DMS153 treated with DMSO at 0.1 percent for 48 hours (cell line): ENCODE results near the gene MDFIC2.
"Not testable (repeated sequence)": the region's sequence is repeated elsewhere in the genome, so short reads cannot be mapped to it uniquely, and the experiment has no call there.

Source experiments
- DNase-seq: peaks from one replicate; lab custom pipeline; 2025; ENCODE audit not compliant: unreplicated experiment; lab: John Stamatoyannopoulos, UW

Gene MDFIC2

DNA sequence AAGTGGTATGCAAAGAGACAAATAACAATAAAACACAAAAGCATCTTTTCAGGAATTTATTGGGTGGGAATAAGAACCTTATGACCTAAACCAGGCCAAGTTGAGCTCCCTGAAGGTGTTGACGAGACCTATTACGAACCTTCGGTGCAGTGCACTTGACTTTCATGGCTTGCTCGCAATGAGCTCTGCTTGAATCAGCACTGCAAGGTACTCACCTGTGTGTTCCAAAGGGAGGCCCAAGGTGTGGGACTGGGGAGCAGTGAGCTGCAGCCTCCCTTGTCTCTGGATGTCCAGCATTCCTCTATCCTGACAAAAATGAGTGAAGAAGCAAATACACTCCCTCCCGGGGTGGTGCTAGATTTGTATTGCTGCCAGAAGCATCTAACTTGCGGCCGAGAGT is at the start of gene MDFIC2:
TSS of gene MDFIC2 (minus strand) at position 303 of the 400 bp plus-strand sequence. CDS start 665 bp downstream, outside the sequence.
- DNase-seq = no peak

GRCh38 chr3:70360979-70361760 is 48.7 kb upstream of the MDFIC2 start:
- DNase-seq = no peak

DNA sequence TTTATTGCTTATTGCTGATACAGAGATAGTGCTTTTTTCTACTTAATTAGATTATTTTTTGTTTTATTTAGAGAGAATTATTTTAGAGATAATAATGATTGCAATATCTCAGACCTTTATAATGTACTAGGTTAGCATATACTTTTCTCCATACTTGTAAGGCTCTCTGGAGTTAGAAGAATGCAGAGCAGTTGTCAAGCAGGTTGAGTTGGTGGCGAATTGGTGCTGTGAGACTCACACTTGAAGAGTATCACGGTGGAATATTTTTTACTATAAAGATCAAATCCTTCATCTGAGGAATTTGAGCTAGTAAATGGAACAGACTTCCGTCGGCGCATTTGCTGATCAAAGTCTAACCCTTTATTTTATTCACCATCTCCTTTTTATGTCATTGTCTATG is 47.3 kb upstream of the MDFIC2 start:
- DNase-seq = no peak

GRCh38 chr3:70358978-70359580 is 46.6 kb upstream of the MDFIC2 start:
- DNase-seq = peak; percentile 0

- DNase-seq = no peak
These were observed 39.8 kb upstream of the MDFIC2 start for GRCh38 chr3:70352215-70352614.

- no peak for DNase-seq
These were observed 29.7 kb upstream of the MDFIC2 start for GRCh38 chr3:70342149-70342548.

DNA sequence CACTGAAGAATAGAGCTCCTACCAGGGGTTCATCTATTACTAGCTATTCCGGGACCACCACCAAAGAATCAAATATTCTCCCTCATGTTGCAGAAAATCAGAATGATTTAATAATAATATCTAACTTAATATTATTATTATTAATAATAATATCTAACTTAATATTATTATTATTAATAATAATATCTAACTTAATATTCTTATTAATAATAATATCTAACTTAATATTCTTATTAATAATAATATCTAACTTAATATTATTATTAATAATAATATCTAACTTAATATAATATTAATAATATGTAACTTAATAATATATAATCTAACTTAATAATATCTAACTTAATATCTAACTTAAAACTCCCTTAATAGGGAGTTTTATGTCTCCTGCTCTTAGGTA is 24.4 kb upstream of the MDFIC2 start:
- DNase-seq = not testable (repeated sequence)

DNA sequence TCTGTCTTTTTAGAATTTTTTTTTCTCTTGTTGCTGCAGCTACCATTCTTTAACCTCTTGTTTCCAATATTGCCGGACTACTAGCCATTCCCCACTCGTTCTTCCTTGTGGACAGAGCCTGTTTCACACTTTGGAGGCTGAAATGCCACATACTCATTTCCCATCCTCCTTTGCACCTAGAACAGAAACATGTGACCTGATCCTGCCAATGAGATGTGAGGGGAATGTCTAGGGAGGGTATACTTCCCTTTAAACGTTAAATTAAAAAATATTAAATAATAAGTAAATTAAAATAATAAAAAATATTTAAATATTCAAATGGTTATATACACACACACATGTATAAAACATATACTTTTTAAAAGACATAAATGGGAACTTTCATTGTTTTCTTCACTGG is 20.6 kb upstream of the MDFIC2 start:
- DNase-seq = no peak

DNA sequence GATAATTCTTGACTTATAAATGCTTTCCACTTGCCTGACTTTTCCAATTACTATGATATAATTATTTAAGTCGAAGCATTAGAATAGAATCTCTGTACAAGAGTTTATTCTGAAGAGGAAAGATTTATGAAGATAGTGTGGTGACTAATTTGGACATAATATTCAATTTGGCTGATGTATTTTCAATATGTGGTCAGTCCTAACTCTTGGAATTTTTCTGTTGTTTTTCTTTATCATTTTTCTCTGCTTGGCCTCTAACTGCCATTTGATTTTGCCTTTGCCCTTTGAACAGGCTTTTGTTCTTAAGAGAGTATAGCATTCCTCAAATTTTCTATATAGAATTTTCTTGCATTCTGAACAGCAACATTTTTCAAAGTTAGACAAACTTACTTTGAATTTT is 2.6 kb upstream of the MDFIC2 start:
- DNase-seq = no peak

DNA sequence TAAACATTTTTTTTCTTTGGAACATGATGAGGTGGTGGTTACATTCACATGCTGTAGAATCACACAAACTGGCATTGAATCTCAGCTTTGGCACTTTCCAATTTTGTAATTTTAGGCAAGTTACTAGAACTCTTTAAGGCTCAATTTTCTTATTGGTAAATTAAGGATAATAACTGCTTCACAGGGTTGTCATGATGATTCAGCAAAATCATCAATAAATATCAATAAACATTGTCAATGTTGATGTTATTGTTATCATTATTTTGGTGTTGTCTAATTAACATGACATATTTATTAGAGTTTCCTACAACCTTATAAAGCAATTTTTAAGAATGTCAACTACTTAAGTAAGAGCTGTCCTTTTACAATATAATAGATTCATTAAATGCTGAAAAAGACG is 1.6 kb downstream of the MDFIC2 start:
- DNase-seq = no peak

DNA sequence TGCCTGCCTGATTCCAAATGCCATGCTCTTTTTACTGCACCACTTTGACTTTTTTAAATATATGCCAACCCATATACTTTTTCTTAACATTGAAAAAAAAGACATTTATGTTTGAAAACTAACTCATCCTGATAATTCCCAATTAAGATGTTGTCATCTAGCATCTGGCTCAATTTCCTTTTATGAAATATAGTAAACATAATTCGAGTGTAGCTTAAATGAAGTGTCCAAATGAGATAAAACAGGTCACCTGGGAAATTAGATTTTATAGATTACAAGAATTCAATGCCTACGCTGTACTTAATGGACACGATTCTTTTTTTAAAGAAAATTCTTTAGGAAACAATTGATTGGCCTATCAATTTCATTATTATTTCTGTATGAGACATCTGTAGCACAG is 2.8 kb downstream of the MDFIC2 start:
- DNase-seq = no peak

GRCh38 chr3:70308760-70309159 is 3.7 kb downstream of the MDFIC2 start:
- DNase-seq = no peak

DNA sequence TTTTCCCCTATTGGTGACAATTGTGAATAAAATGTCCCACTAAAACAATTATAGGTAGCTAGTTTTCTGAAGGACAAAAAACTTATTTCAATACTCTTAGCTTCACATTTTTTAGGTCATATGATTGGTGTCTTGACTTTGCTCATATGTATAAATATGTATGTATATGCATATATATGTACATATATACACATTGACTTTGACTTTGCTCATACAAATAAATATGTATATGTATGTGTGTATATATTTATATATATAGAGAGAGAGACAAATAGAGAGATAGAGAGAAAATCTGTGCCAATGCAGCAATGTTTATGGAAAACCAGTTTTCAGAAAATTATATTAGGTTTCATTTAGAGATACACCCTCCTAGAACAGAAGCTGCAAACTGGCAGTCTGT is 5.7 kb downstream of the MDFIC2 start:
- DNase-seq = no peak

DNA sequence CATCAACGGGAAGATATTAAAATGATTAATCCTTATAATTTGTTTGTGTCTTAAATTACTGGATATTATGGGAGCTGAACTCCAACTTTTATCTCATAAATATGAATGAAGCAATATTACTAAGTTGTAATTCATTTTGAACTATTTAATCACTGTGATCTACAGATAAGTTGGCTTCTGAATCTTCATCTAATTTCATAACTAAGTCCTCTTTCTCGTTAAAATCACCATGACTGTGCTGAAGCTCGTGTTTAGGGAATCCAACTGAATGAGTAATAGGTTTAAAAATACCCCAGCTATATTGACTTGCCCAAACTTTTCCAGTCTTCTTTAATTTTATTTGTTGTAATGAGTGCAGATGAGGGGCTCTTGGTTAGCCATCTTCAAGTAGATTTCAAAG is 14.1 kb downstream of the MDFIC2 start:
- DNase-seq = no peak

DNA sequence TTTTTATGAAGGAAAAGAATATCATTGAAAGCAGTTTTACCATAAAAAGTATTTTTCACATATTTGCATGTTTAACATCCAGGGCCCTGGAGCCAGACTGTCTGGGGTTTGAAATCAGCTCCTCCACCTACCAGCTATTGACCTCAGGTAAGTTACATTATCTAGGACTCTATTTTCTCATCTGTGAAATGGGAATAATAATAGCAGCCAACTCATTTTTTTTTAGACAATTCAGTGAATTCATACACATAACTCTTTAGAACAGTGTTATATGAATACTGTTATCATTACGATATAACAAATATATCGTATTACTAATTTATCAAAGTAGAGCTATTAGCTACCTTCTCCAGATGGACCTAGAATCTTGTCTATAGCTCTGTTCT is 21.3 kb downstream of the MDFIC2 start:
- no peak for DNase-seq

GRCh38 chr3:70290431-70291096 is 21.9 kb downstream of the MDFIC2 start:
- DNase-seq = not testable (repeated sequence)

DNA sequence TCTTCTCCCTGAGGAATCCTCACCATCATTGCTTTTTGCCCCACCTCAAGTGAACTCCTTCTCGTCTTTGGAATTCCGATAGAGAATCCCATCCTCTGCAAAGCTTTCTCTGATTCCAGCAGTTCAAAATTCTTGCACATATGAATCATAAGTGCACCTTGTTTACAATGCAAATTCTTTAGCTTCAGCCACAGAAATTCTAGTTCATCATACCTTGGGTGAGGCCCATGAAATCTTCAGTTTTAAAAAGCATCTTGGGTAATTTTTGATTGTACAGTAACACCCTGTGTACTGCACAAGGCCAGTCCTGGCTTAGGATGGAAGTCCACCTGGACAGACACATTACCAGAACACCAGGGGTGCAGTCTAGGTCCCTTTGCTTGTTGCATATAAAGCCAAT is 30.8 kb downstream of the MDFIC2 start:
- no peak for DNase-seq

DNA sequence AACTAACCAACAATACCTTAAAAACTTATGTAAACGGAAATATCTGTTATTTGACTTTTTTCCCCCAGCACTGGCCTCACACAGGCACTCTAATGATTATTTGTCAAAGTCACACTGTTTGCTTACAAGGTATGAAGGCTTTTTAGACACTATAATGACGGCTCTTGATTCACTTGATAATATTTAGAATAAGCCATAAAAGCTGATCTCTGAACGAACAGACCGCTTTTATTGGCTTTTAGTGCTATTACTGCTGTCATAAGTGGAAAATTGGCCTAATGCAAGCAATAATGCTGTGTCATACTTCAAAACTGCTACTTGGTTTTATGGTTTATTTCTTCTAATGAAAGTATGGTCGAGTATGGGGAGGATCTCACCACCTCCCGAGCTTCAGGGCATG is 35.1 kb downstream of the MDFIC2 start:
- DNase-seq = peak; percentile 6

GRCh38 chr3:70276901-70277300 is 35.5 kb downstream of the MDFIC2 start:
- no peak for DNase-seq

DNA sequence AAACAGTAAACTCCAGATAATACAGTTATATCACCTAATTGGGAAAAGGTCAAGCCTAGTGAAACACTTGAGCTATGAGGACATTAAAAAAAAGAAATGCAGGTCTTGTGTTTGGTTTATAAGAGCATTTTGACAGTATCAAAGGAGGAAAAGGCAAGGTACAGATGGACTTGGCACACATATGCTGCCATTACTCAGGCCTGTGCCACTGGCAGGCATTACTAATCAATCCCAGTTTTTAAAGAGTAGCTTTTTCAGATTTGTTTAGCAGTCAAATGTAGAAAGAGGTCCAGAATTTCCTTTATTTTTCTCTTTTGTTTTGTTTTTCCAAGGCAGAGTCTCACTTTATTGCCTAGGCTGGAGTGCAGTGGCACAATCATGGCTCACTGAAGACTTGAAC is 38.9 kb downstream of the MDFIC2 start:
- no peak for DNase-seq

DNA sequence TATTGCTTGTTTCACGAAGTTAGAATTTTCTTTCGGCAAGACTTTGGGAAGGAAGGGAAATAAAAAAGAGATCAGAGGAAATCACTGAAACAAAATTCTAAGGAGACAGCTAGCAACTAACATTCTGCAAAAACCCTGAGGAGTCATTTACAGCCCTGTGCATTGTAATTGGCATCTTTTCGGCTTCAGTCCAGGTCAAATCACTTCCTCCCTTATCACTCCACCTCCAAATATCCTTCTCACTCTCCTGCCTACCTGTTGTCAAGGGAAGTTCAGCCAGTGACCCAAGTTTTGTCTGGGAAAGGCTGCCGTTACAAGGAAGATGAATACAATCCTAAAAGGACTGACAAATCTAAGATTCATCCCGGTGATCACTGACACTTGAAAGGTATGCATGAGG is 39.6 kb downstream of the MDFIC2 start:
- no peak for DNase-seq

DNA sequence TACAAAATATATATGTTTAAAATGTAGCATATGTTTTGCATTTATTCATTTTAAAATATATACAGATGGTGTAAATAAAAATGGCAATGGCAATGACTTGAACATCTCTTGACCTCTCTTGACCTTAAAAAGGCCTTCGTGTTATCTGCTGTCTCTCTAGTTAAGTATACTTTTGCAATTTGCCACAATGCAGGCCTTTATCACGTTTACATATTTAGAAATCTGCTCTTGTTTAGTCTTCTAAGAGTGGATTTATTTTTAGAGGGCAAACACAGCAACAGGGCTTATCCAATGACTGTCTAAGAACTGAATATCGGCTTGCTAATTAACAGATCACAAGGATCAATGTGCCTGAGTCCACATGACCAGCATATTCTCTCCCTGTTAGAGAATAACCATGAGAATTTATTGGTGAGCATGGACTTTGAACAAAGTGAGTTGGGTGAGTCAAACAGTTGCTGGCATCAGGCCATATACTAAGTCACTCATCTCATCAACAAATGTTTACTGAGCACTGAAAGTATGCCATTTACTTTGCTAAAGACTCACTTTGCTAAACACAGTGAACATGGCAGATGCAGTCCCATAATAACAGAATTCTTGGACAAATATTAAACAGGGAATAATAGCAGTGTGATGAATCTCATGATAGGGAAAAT is 48.2 kb downstream of the MDFIC2 start:
- DNase-seq = no peak
